SH-SY5Y (cell line): ENCODE results near the gene EGFR.

ENCODE experiments used
- GATA2 ChIP-seq: IDR thresholded peaks from 2 replicates; pipeline ENCODE4 v1.6.1; 2011; ENCODE audit warnings: mild to moderate bottlenecking, low read depth, low read length
- GATA3 ChIP-seq: IDR thresholded peaks from 2 replicates; pipeline ENCODE4 v1.6.1; 2011; ENCODE audit warnings: low read depth, mild to moderate bottlenecking, low read length, moderate library complexity

- no peak for TF ChIP-seq GATA2
- TF ChIP-seq GATA3: no peak
These were observed 112.5 kb downstream of the EGFR start for GRCh38 chr7:55131142-55131929.
